A549 (cell line): ENCODE measurements around the gene SSBP3. TPM values are rescaled to one million over a fixed set of nuclear protein-coding genes. Genes with fewer than 3 reads are reported as not detected.

Experiments used
- ATAC-seq, 2 experiments: fragments of 200-7000 bp in 1 of 2; fragments of >200 bp in 1 of 2; cut with Nextera tagmentation in 1 of 2; cut with Tn5 transposase in 1 of 2; 3 replicates each; pipeline versions ENCODE4 v1.8.0 to v1.9.1; 2018 to 2020; ENCODE audit warnings: mild to moderate bottlenecking in 1 of 2, moderate library complexity in 1 of 2
- CTCF ChIA-PET: fragments of 300-600 bp; sonication (Branson Sonifier 250); formaldehyde crosslinking; extraction: SDS; loops from one replicate; lab custom pipeline; 2021; ENCODE audit warnings: antibody characterized with exemption, inconsistent platforms; lab: Yijun Ruan, JAX
- POLR2A ChIA-PET: fragments of 350-600 bp; formaldehyde crosslinking; extraction: SDS; loops from one replicate; lab custom pipeline; 2021; ENCODE audit warnings: antibody characterized with exemption, inconsistent platforms; lab: Yijun Ruan, JAX
- DNase-seq, 2 experiments: peaks; one replicate each; pipeline versions ENCODE4 v3.0.0 to v3.0.0-alpha.2; 2011 to 2016; ENCODE audit warnings: low read depth in 1 of 2, low spot score in 1 of 2
- FAIRE-seq: peaks from 2 replicates; lab custom pipeline; 2011; peaks lifted over from hg19 to GRCh38; lab: Jason Lieb, UNC
- H3K27ac ChIP-seq, 2 experiments: fragments of >200 bp; sonication (Bioruptor Twin); formaldehyde crosslinking; 3 replicates each; pipeline ENCODE4 v1.5.1; 2016 to 2017
- H3K4me1 ChIP-seq: fragments of >200 bp; sonication (Bioruptor Twin); formaldehyde crosslinking; 3 replicates; pipeline ENCODE4 v1.6.1; 2016
- H3K4me2 ChIP-seq: fragments of >200 bp; sonication (Bioruptor Twin); formaldehyde crosslinking; 3 replicates; pipeline ENCODE4 v1.6.1; 2016
- H3K4me3 ChIP-seq: fragments of >200 bp; sonication (Bioruptor Twin); formaldehyde crosslinking; 3 replicates; pipeline ENCODE4 v1.5.1; 2016
- H3K9me3 ChIP-seq: fragments of >200 bp; sonication (Bioruptor Twin); formaldehyde crosslinking; 3 replicates; pipeline ENCODE4 v1.6.1; 2016
- BCL3 ChIP-seq: fragments of >200 bp; sonication (Bioruptor Twin); formaldehyde crosslinking; IDR thresholded peaks from 3 replicates; pipeline ENCODE4 v1.6.1; 2016
- EHF ChIP-seq: fragments of 250-450 bp; sonication (Bioruptor Pico); IDR thresholded peaks from 2 replicates; pipeline ENCODE4 v1.5.0; 2020; ENCODE audit warnings: mild to moderate bottlenecking
- EHMT2 ChIP-seq: fragments of 200-600 bp; sonication (generic); IDR thresholded peaks from 2 replicates; pipeline ENCODE4 v1.6.1; 2016; ENCODE audit warnings: antibody characterized with exemption, low read depth, mild to moderate bottlenecking, moderate library complexity
- EP300 ChIP-seq, 2 experiments: fragments of >200 bp; sonication (Bioruptor Twin); formaldehyde crosslinking; IDR thresholded peaks; 2 replicates in 1 of 2; 3 replicates in 1 of 2; pipeline ENCODE4 v1.6.1; 2016 to 2017
- FOXS1 ChIP-seq: fragments of 250-450 bp; sonication (Bioruptor Pico); IDR thresholded peaks from 2 replicates; pipeline ENCODE4 v1.5.0; 2020; ENCODE audit warnings: mild to moderate bottlenecking, moderate library complexity
- HDAC2 ChIP-seq: fragments of 200-600 bp; sonication (generic); IDR thresholded peaks from 2 replicates; pipeline ENCODE4 v1.6.1; 2016
- HOXB13 ChIP-seq: fragments of 250-450 bp; sonication (Bioruptor Pico); IDR thresholded peaks from 2 replicates; pipeline ENCODE4 v1.5.0; 2020; ENCODE audit warnings: low read depth, mild to moderate bottlenecking, moderate library complexity
- MAZ ChIP-seq: fragments of 150-350 bp; IDR thresholded peaks from 2 replicates; pipeline ENCODE4 v1.6.1; 2014; ENCODE audit warnings: antibody characterized with exemption, low read depth, low read length, borderline replicate concordance
- NPAS2 ChIP-seq: fragments of 250-450 bp; sonication (Bioruptor Pico); IDR thresholded peaks from 2 replicates; pipeline ENCODE4 v1.8.0; 2022; ENCODE audit warnings: mild to moderate bottlenecking, moderate library complexity, borderline replicate concordance
- NR3C1 ChIP-seq: fragments of >200 bp; sonication (Bioruptor Twin); formaldehyde crosslinking; IDR thresholded peaks from 3 replicates; pipeline ENCODE4 v1.6.1; 2017
- PBX3 ChIP-seq: IDR thresholded peaks from 2 replicates; pipeline ENCODE4 v1.6.1; 2012
- PHF8 ChIP-seq: fragments of 200-600 bp; sonication (generic); IDR thresholded peaks from 2 replicates; pipeline ENCODE4 v1.6.1; 2016; ENCODE audit warnings: low read depth, mild to moderate bottlenecking, antibody characterized with exemption, moderate library complexity, borderline replicate concordance
- POLR2A ChIP-seq: IDR thresholded peaks from 2 replicates; pipeline ENCODE4 v1.6.1; 2012; ENCODE audit warnings: mild to moderate bottlenecking, low read length
- RAD21 ChIP-seq, 2 experiments: fragments of >200 bp in 1 of 2; sonication (Bioruptor Twin) in 1 of 2; formaldehyde crosslinking in 1 of 2; IDR thresholded peaks in 1 of 2; conservative IDR thresholded peaks in 1 of 2; 2 replicates in 1 of 2; 3 replicates in 1 of 2; pipeline ENCODE4 v1.6.1; 2012 to 2018; ENCODE audit warnings: inconsistent platforms in 1 of 2
- RARB ChIP-seq: fragments of 250-450 bp; sonication (Bioruptor Pico); IDR thresholded peaks from 2 replicates; pipeline ENCODE4 v1.8.0; 2021; ENCODE audit warnings: mild to moderate bottlenecking, moderate library complexity
- RNF2 ChIP-seq: fragments of 200-600 bp; sonication (generic); IDR thresholded peaks from 2 replicates; pipeline ENCODE4 v1.6.1; 2016; ENCODE audit warnings: low read depth, mild to moderate bottlenecking, antibody characterized with exemption, moderate library complexity, borderline replicate concordance
- SMC3 ChIP-seq: fragments of >200 bp; sonication (Bioruptor Twin); formaldehyde crosslinking; IDR thresholded peaks from 3 replicates; pipeline ENCODE4 v1.6.1; 2018; ENCODE audit warnings: inconsistent platforms
- TFCP2L1 ChIP-seq: fragments of 250-450 bp; sonication (Bioruptor Pico); IDR thresholded peaks from 2 replicates; pipeline ENCODE4 v1.5.0; 2021; ENCODE audit warnings: mild to moderate bottlenecking
- TP53 ChIP-seq: fragments of 250-450 bp; sonication (Bioruptor Pico); IDR thresholded peaks from 2 replicates; pipeline ENCODE4 v1.5.0; 2021; ENCODE audit warnings: mild to moderate bottlenecking, moderate library complexity
- WGBS: methylation state at CpG from one replicate; pipeline ENCODE4 v1.1.6; 2017; ENCODE audit errors: missing lambda C conversion rate; 5-methylcytosine and 5-hydroxymethylcytosine counted together
- polyA plus RNA-seq, 4 experiments: library from polyadenylated mRNA; depleted of rRNA in 3 of 4; stranded (reverse); fragments of >200 nt; fragmentation: RNase III in 1 of 4; extraction: RNeasy Plus Mini Kit Qiagen cat#74134 plus additional on column Dnase treatment in 1 of 4; gene quantifications; 2 replicates in 3 of 4; 3 replicates in 1 of 4; pipeline ENCODE4 v1.2.3, GENCODE V29; 2011 to 2017
- TF ChIP-seq, protein P1 (sequence below): fragments of 450-650 bp; IDR thresholded peaks from 2 replicates; pipeline ENCODE4 v1.6.1; 2014; ENCODE audit warnings: antibody characterized with exemption

Gene SSBP3
- polyA plus RNA-seq, 2 of the 4 experiments (the other 2 are of a cell fraction), result 7.2 to 9.1 TPM

DNA sequence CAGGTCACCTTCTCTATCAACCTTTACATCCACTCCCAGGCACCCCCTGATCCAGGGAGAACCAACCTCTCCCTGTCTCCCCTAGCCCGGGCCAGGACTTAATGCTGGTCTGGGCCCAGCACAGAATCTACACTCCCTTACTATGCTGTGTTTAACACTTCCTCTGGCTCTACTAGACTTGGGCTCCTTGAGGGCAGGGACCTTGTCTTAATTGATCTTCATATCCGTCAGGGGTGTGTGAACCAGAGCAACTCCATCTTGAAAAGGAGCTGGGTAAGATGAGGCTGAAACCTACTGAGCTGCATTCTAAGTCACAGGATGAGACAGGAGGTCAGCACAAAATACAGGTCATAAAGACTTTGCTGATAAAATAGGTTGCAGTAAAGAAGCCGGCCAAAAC is 98.9 kb downstream of the SSBP3 start:
- H3K27ac ChIP-seq, result no peak overlapping the region
- no peaks in the 10 kb centered on the region for H3K4me1 ChIP-seq
- ATAC-seq (no peak), DNase-seq (no peak)
- no peaks in the 10 kb centered on the region for H3K9me3 ChIP-seq
- WGBS, result 88% methylated on average over 3 of the region's 3 CpGs
- POLR2A ChIA-PET, result no interaction called here
- TF ChIP-seq EHMT2 (no peak), NPAS2 (no peak), RAD21 (conservative IDR thresholded peaks at IDR 0.05 in 1 of 2, IDR thresholded peaks at IDR 0.05 in 1 of 2) (no peak)
- TF ChIP-seq, all 56 proteins: peak for 0
- no peak overlapping the region for H3K4me3 ChIP-seq
- H3K4me2 ChIP-seq, result no peak overlapping the region
- FAIRE-seq, result no peak
- CTCF ChIA-PET, result no interaction called here

- ATAC-seq, result no peak
- WGBS, result 98% methylated on average over 7 of the region's 7 CpGs
- FAIRE-seq, result no peak
These were observed 100.2 kb downstream of the SSBP3 start for GRCh38 chr1:54305906-54306514.

GRCh38 chr1:54304518-54304917 is 101.7 kb downstream of the SSBP3 start:
- ChIA-PET CTCF (interaction anchor here (0.9 to 1.9 kb wide), 3 partner anchors 9 to 19 kb away, joined by 3 to 5 read pairs (median 4); no protein-coding TSS in a partner anchor), POLR2A (no interaction called here)
- 83% methylated on average over 2 of the region's 2 CpGs for WGBS
- Histone ChIP-seq H3K4me2 (no peak overlapping the region), H3K27ac (no peak overlapping the region), H3K9me3 (no peaks in the 10 kb centered on the region)
- DNase-seq (no peak), FAIRE-seq (no peak)
- TF ChIP-seq PBX3 (no peak), EHF (CRISPR knock-in tag) (no peak), HOXB13 (CRISPR knock-in tag) (no peak), RAD21 (conservative IDR thresholded peaks at IDR 0.05 in 1 of 2, IDR thresholded peaks at IDR 0.05 in 1 of 2) (no peak)
- TF ChIP-seq, all 56 proteins: peak for 0
- H3K4me3 ChIP-seq, result no peak overlapping the region
- H3K4me1 ChIP-seq, result no peaks in the 10 kb centered on the region
- no peak for ATAC-seq

More at GRCh38 chr1:54305906-54306514, 100.2 kb downstream of the SSBP3 start:
- Histone ChIP-seq H3K27ac (no peak overlapping the region), H3K4me1 (no peaks in the 10 kb centered on the region), H3K4me3 (no peak overlapping the region), H3K9me3 (no peaks in the 10 kb centered on the region), H3K4me2 (no peak overlapping the region)
- ChIA-PET CTCF (interaction anchor here (1.0 to 1.9 kb wide), 2 partner anchors 17 to 185 kb away, joined by 3 to 5 read pairs; no protein-coding TSS in a partner anchor), POLR2A (interaction anchor here (0.5 to 0.6 kb wide), 2 partner anchors 71 to 191 kb away, joined by 3 to 4 read pairs; no protein-coding TSS in a partner anchor)
- no peak for DNase-seq
- no peak for TF ChIP-seq EP300 (IDR thresholded peaks at IDR 0.05)
- no peak for TF ChIP-seq SMC3
- no peak for TF ChIP-seq TFCP2L1 (CRISPR knock-in tag)
- no peak for TF ChIP-seq BCL3
- no peak for TF ChIP-seq HDAC2
- TF ChIP-seq FOXS1, result no peak

DNA sequence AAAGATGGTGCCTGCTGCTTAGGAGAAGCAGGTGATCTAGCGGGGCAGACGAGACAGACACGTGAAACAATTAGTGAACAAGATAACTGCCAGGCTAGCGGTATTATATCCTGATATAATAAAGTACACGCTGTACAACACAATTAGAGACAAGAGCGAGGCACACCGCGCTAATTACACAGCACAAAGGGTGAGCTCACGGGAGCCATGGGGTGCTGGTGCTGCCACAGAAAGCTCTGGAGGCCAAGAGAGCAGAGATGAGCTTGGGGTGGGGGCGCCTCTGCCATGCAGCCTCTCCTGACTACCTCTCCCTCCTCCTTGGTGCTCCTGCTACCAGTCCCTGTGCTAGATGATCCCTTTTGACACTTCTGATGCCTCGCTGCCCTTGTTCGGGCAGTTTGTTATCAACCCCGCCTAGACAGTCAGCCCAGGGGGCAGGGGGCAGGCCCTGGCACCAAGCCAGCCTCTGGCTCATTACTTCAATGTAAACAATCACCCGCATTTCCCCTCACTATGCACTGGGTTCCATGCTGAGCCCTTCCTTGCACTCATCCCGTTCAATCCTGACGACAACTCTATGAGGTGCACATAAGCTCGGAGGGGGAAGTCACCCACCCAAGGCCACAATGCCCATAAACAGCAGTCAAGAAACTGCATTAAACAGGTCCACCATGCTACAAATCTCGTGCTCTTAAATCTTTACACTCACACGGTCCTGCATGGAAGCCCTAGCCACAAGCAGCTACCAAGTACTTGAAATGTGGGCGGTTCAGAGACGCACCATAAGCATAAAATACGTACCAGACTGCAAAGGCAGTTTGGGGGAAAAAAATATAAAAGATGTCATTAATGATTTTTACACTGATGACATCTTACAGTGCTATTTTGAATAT is 103.0 kb downstream of the SSBP3 start:
- Histone ChIP-seq H3K4me2 (no peak overlapping the region), H3K4me3 (no peak overlapping the region)
- TF ChIP-seq HDAC2 (no peak), PHF8 (no peak), POLR2A (no peak), RARB (CRISPR knock-in tag) (no peak), TP53 (CRISPR knock-in tag) (no peak), PBX3 (no peak), MAZ (no peak), RNF2 (no peak), NR3C1 (no peak), RAD21 (conservative IDR thresholded peaks at IDR 0.05 in 1 of 2, IDR thresholded peaks at IDR 0.05 in 1 of 2) (no peak)
- TF ChIP-seq, protein P1, sequence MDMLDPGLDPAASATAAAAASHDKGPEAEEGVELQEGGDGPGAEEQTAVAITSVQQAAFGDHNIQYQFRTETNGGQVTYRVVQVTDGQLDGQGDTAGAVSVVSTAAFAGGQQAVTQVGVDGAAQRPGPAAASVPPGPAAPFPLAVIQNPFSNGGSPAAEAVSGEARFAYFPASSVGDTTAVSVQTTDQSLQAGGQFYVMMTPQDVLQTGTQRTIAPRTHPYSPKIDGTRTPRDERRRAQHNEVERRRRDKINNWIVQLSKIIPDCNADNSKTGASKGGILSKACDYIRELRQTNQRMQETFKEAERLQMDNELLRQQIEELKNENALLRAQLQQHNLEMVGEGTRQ, result no peak
- TF ChIP-seq, all 56 proteins: peak for 0
- ATAC-seq (no peak), FAIRE-seq (no peak), DNase-seq (no peak)
- ChIA-PET CTCF (interaction anchor here (0.7 to 1.4 kb wide), 2 partner anchors 8 to 14 kb away, joined by 3 to 4 read pairs; no protein-coding TSS in a partner anchor), POLR2A (no interaction called here)
- H3K9me3 ChIP-seq, result no peaks in the 10 kb centered on the region
- WGBS, result 80% methylated on average over 21 of the region's 22 CpGs
- no peaks in the 10 kb centered on the region; the same call in 2 of the 3 replicates for H3K4me1 ChIP-seq
- H3K27ac ChIP-seq, result no peak overlapping the region
